Natural killer cell (primary cell): ENCODE data around the gene RCAN3. TPM values are rescaled to one million over a fixed set of nuclear protein-coding genes. Genes with fewer than 3 reads are reported as not detected.
A peak's percentile ranks its signal among the peaks of the same experiment; 100 is the strongest.

Source experiments
- ATAC-seq, 3 donors: fragments of 150-1000 bp in 2 of 3; fragments of 200-7000 bp in 1 of 3; cut with Tn5 transposase; 1 replicate in 1 of 3; 2 replicates in 2 of 3; pipeline ENCODE4 v1.10.0; 2021; ENCODE audit warnings: mild to moderate bottlenecking in 2 of 3, moderate library complexity in 2 of 3
- DNase-seq, 2 donors: peaks; one replicate each; pipeline versions ENCODE4 v3.0.0 to v3.0.0-alpha.2; 2013 to 2021; ENCODE audit warnings: mixed read lengths in 1 of 2
- H3K27ac ChIP-seq: one replicate; pipeline ENCODE4 v1.5.1; 2013; ENCODE audit warnings: mild to moderate bottlenecking, low read length
- H3K27me3 ChIP-seq: one replicate; pipeline ENCODE4 v1.6.1; 2013; ENCODE audit warnings: low read length; ENCODE audit not compliant: control insufficient read depth, insufficient read depth
- H3K36me3 ChIP-seq: one replicate; pipeline ENCODE4 v1.6.1; 2013; ENCODE audit warnings: low read length; ENCODE audit not compliant: control insufficient read depth, insufficient read depth
- H3K4me1 ChIP-seq: one replicate; pipeline ENCODE4 v1.6.1; 2013; ENCODE audit warnings: low read length; ENCODE audit not compliant: control insufficient read depth, insufficient read depth
- H3K4me3 ChIP-seq: one replicate; pipeline ENCODE4 v1.5.1; 2013; ENCODE audit warnings: low read length
- H3K9me3 ChIP-seq: one replicate; pipeline ENCODE4 v1.6.1; 2013; ENCODE audit warnings: low read length; ENCODE audit not compliant: control insufficient read depth, insufficient read depth
- H3K27ac Mint-ChIP-seq, 2 donors: one replicate each; pipeline ENCODE4 v1.8.0; 2022; ENCODE audit warnings: mild to moderate bottlenecking in 2 of 2, mixed read lengths in 2 of 2, moderate library complexity in 1 of 2
- H3K27me3 Mint-ChIP-seq, 2 donors: one replicate each; pipeline ENCODE4 v1.8.0; 2022; ENCODE audit warnings: low read depth in 2 of 2, mixed read lengths in 2 of 2
- H3K36me3 Mint-ChIP-seq: one replicate; pipeline ENCODE4 v1.8.0; 2022; ENCODE audit warnings: mixed read lengths
- H3K4me1 Mint-ChIP-seq, 2 donors: one replicate each; pipeline ENCODE4 v1.8.0; 2022; ENCODE audit warnings: mixed read lengths in 2 of 2
- H3K4me3 Mint-ChIP-seq: one replicate; pipeline ENCODE4 v1.8.0; 2022; ENCODE audit warnings: mild to moderate bottlenecking, moderate library complexity, mixed read lengths
- H3K9me3 Mint-ChIP-seq, 2 donors: one replicate each; pipeline ENCODE4 v1.8.0; 2022; ENCODE audit warnings: mixed read lengths in 2 of 2
- CTCF ChIP-seq: fragments of 200-600 bp; IDR thresholded peaks from one replicate; pipeline ENCODE4 v1.8.0; 2022; ENCODE audit warnings: antibody characterized with exemption
- WGBS: methylation state at CpG from one replicate; pipeline ENCODE4 v1.1.7; 2013; ENCODE audit warnings: missing lambda C conversion rate; ENCODE audit not compliant: insufficient coverage; 5-methylcytosine and 5-hydroxymethylcytosine counted together
- intact Hi-C: fragments of 100-400 bp; cut with micrococcal nuclease; formaldehyde crosslinking; loops from one replicate; pipeline ENCODE4 v1.14.2; 2022
- total RNA-seq, 4 donors: library from RNA; stranded (reverse); fragments of 120-200 nt in 1 of 4; gene quantifications; one replicate each; pipeline versions ENCODE4 v1.2.3 to v1.2.4, GENCODE V29; 2013 to 2022

Gene RCAN3
- total RNA-seq, 3 donors from 2014 or later (not counting 1 experiment from before 2014, with no cell fraction given), result 4.5 to 8.1 (median 7.9) TPM

- peaks cover 13% of the 10 kb centered on the region for H3K4me1 ChIP-seq
- H3K27me3 Mint-ChIP-seq, result peaks cover 5 to 31% of the 10 kb centered on the region in 2 donors
- 71% methylated on average over 8 of the region's 15 CpGs for WGBS
- H3K36me3 ChIP-seq, result no peaks in the 10 kb centered on the region
- H3K9me3 Mint-ChIP-seq, result no peaks in the 10 kb centered on the region
- no peak overlapping the region for H3K27ac Mint-ChIP-seq
- no peak for TF ChIP-seq CTCF
- DNase-seq (peak in 1 of 2 donors; percentile 27), ATAC-seq (no peak)
- no peaks in the 10 kb centered on the region for H3K36me3 Mint-ChIP-seq
- H3K4me1 Mint-ChIP-seq, result peaks cover 18 to 19% of the 10 kb centered on the region in 2 donors
- no peaks in the 10 kb centered on the region for H3K27me3 ChIP-seq
- H3K4me3 ChIP-seq, result no peak overlapping the region
- peaks cover 3% of the 10 kb centered on the region for H3K9me3 ChIP-seq
- H3K4me3 Mint-ChIP-seq, result no peak overlapping the region
- intact Hi-C loops, result no loop called here
- no peak overlapping the region for H3K27ac ChIP-seq
These were observed 37.6 kb downstream of the RCAN3 start for GRCh38 chr1:24540051-24540905.

- ATAC-seq, result no peak
- Histone ChIP-seq H3K4me3 (no peak overlapping the region), H3K27ac (no peak overlapping the region), H3K9me3 (no peaks in the 10 kb centered on the region), H3K4me1 (peaks cover 6% of the 10 kb centered on the region), H3K27me3 (no peaks in the 10 kb centered on the region), H3K36me3 (no peaks in the 10 kb centered on the region)
- no peak for TF ChIP-seq CTCF
- Mint-ChIP-seq H3K27ac (no peak overlapping the region), H3K36me3 (no peaks in the 10 kb centered on the region), H3K27me3 (peaks cover 9 to 38% of the 10 kb centered on the region in 2 donors), H3K9me3 (no peaks in the 10 kb centered on the region), H3K4me1 (peaks cover 9 to 10% of the 10 kb centered on the region in 2 donors), H3K4me3 (no peak overlapping the region)
- peak in 1 of 2 donors; percentile 49 for DNase-seq
- intact Hi-C loops, result no loop called here
- WGBS, result 22% methylated on average over 2 of the region's 7 CpGs
These were observed 38.5 kb downstream of the RCAN3 start for GRCh38 chr1:24540906-24541710.

GRCh38 chr1:24541711-24542346, 39.2 kb downstream of the RCAN3 start:
- intact Hi-C loops, result no loop called here
- Mint-ChIP-seq H3K4me1 (peaks cover 2 to 3% of the 10 kb centered on the region in 2 donors), H3K4me3 (no peak overlapping the region), H3K9me3 (no peaks in the 10 kb centered on the region), H3K36me3 (no peaks in the 10 kb centered on the region), H3K27me3 (peaks cover 9 to 39% of the 10 kb centered on the region in 2 donors), H3K27ac (no peak overlapping the region)
- Histone ChIP-seq H3K9me3 (no peaks in the 10 kb centered on the region), H3K27ac (no peak overlapping the region), H3K27me3 (no peaks in the 10 kb centered on the region), H3K4me1 (no peaks in the 10 kb centered on the region), H3K4me3 (no peak overlapping the region), H3K36me3 (no peaks in the 10 kb centered on the region)
- DNase-seq, result peak in 1 of 2 donors; percentile 55
- 80% methylated on average over 8 of the region's 8 CpGs for WGBS
- no peak for TF ChIP-seq CTCF
- ATAC-seq, result no peak
